Neural cell (in vitro differentiated cells): ENCODE measurements around the gene SEMA3F. TPM values are rescaled to one million over a fixed set of nuclear protein-coding genes. Genes with fewer than 3 reads are reported as not detected.

Experiments
- H2AFZ ChIP-seq: fragments of 200-600, 300-800 bp; sonication (generic), shearing (Covaris generic); 2 replicates; pipeline ENCODE4 v1.6.0; 2014; ENCODE audit warnings: low read depth, mild to moderate bottlenecking, antibody characterized with exemption, low read length, moderate library complexity
- H3F3A ChIP-seq: fragments of 200-600 bp; shearing (Covaris generic); 2 replicates; pipeline ENCODE4 v1.6.1; 2016; ENCODE audit warnings: mild to moderate bottlenecking, moderate library complexity, mixed read lengths, antibody characterized with exemption, low read length; ENCODE audit not compliant: insufficient read depth, poor library complexity, severe bottlenecking
- H3K27ac ChIP-seq: fragments of 200-600, 300-800 bp; sonication (generic), shearing (Covaris generic); 2 replicates; pipeline ENCODE4 v1.5.1; 2014; ENCODE audit warnings: mild to moderate bottlenecking, low read length, moderate library complexity
- H3K27me3 ChIP-seq: fragments of 300-800, 200-600 bp; sonication (generic), shearing (Covaris generic); 2 replicates; pipeline ENCODE4 v1.6.0; 2014; ENCODE audit warnings: mild to moderate bottlenecking, low read depth, low read length, moderate library complexity; ENCODE audit not compliant: insufficient read depth
- H3K36me3 ChIP-seq: fragments of 300-800, 200-600 bp; sonication (generic), shearing (Covaris generic); 2 replicates; pipeline ENCODE4 v1.5.1; 2014; ENCODE audit warnings: mild to moderate bottlenecking, antibody characterized with exemption, low read length, moderate library complexity; ENCODE audit not compliant: insufficient read depth
- H3K4me2 ChIP-seq: fragments of 300-800, 200-600 bp; sonication (generic), shearing (Covaris generic); 2 replicates; pipeline ENCODE4 v1.6.0; 2014; ENCODE audit warnings: mild to moderate bottlenecking, low read length
- H3K4me3 ChIP-seq: fragments of 300-800, 200-600 bp; sonication (generic), shearing (Covaris generic); 2 replicates; pipeline ENCODE4 v1.5.1; 2014; ENCODE audit warnings: mild to moderate bottlenecking, low read length, moderate library complexity
- H3K79me2 ChIP-seq: fragments of 200-600 bp; shearing (Covaris generic); replicated peaks from 2 replicates; pipeline ENCODE4 v1.6.0; 2014; ENCODE audit warnings: mild to moderate bottlenecking, low read length, moderate library complexity; ENCODE audit not compliant: insufficient read depth
- H3K9ac ChIP-seq: fragments of 300-800, 200-600 bp; sonication (generic), shearing (Covaris generic); 2 replicates; pipeline ENCODE4 v1.6.1; 2016; ENCODE audit warnings: mild to moderate bottlenecking, low read length, mixed read lengths
- H3K9me2 ChIP-seq: fragments of 200-600 bp; shearing (Covaris generic); 2 replicates; pipeline ENCODE4 v1.6.1; 2016; ENCODE audit warnings: mild to moderate bottlenecking, low read length, mixed read lengths; ENCODE audit not compliant: insufficient read depth
- H3K9me3 ChIP-seq: fragments of 200-600, 300-800 bp; sonication (generic), shearing (Covaris generic); 2 replicates; pipeline ENCODE4 v1.6.1; 2016; ENCODE audit warnings: mild to moderate bottlenecking, mixed run types, low read length, moderate library complexity, mixed read lengths
- H4K20me1 ChIP-seq: fragments of 200-600 bp; shearing (Covaris generic); 2 replicates; pipeline ENCODE4 v1.6.1; 2016; ENCODE audit warnings: mild to moderate bottlenecking, mixed run types; ENCODE audit not compliant: insufficient read depth
- CTCF ChIP-seq: fragments of 450-650 bp; IDR thresholded peaks from 2 replicates; pipeline ENCODE4 v1.5.1; 2014; ENCODE audit warnings: antibody characterized with exemption, mild to moderate bottlenecking, moderate library complexity; ENCODE audit not compliant: poor library complexity, severe bottlenecking
- EP300 ChIP-seq: fragments of 450-650 bp; conservative IDR thresholded peaks from 2 replicates; pipeline ENCODE4 v1.6.1; 2014; ENCODE audit warnings: antibody characterized with exemption, mild to moderate bottlenecking, moderate library complexity; ENCODE audit not compliant: poor library complexity, severe bottlenecking
- EZH2 ChIP-seq: fragments of 200-600, 300-800 bp; shearing (Covaris generic), sonication (generic); IDR thresholded peaks from 2 replicates; pipeline ENCODE4 v1.6.1; 2014; ENCODE audit warnings: antibody characterized with exemption, low read length, borderline replicate concordance, mild to moderate bottlenecking; ENCODE audit not compliant: insufficient read depth, poor library complexity, severe bottlenecking
- MXI1 ChIP-seq: fragments of 450-650 bp; conservative IDR thresholded peaks from 2 replicates; pipeline ENCODE4 v1.6.1; 2014; ENCODE audit warnings: antibody characterized with exemption, mild to moderate bottlenecking; ENCODE audit not compliant: poor library complexity, severe bottlenecking
- POLR2AphosphoS5 ChIP-seq: IDR thresholded peaks from 2 replicates; pipeline ENCODE4 v1.6.1; 2012
- RAD21 ChIP-seq: fragments of 450-650 bp; conservative IDR thresholded peaks from 2 replicates; pipeline ENCODE4 v1.6.1; 2014; ENCODE audit warnings: antibody characterized with exemption, mild to moderate bottlenecking, moderate library complexity
- REST ChIP-seq: IDR thresholded peaks from 2 replicates; pipeline ENCODE4 v1.6.1; 2012; ENCODE audit warnings: borderline replicate concordance
- SMC3 ChIP-seq: fragments of 450-650 bp; conservative IDR thresholded peaks from 2 replicates; pipeline ENCODE4 v1.6.1; 2014; ENCODE audit warnings: antibody characterized with exemption, mild to moderate bottlenecking, moderate library complexity; ENCODE audit not compliant: poor library complexity
- TAF1 ChIP-seq: IDR thresholded peaks from 2 replicates; pipeline ENCODE4 v1.6.1; 2012; ENCODE audit warnings: low read depth
- polyA minus RNA-seq: library from RNA; depleted of rRNA, polyadenylated mRNA; stranded (reverse); fragments of >200 nt; gene quantifications from 2 replicates; pipeline ENCODE4 v1.2.3, GENCODE V29; 2014
- polyA plus RNA-seq: library from polyadenylated mRNA; depleted of rRNA; stranded (reverse); fragments of >200 nt; gene quantifications from 2 replicates; pipeline ENCODE4 v1.2.3, GENCODE V29; 2014

SEMA3F gene
- polyA plus RNA-seq = 17.0 and 20.4 TPM in 2 replicates
- polyA minus RNA-seq = 23.3 and 28.0 TPM in 2 replicates

- Histone ChIP-seq H3K27me3 (no peaks in the 10 kb centered on the region), H2AFZ (no peak within 1 kb of the TSS), H3K4me2 (peak within 1 kb of the TSS; percentile 94), H3F3A (no peaks in the 10 kb centered on the region), H3K79me2 (peaks cover 15% of the 10 kb centered on the region), H3K27ac (peak within 1 kb of the TSS; percentile 24), H3K36me3 (no peaks in the 10 kb centered on the region), H3K9me3 (no peaks in the 10 kb centered on the region), H3K9me2 (no peaks in the 10 kb centered on the region), H3K9ac (peak within 1 kb of the TSS; percentile 89), H3K4me3 (peak within 1 kb of the TSS; percentile 84), H4K20me1 (no peaks in the 10 kb centered on the region)
- TF ChIP-seq EZH2 = no peak
- peak; percentile 56 for TF ChIP-seq CTCF
- no peak for TF ChIP-seq MXI1
- peak; percentile 17 for TF ChIP-seq RAD21
- peak; percentile 11 for TF ChIP-seq EP300
- TF ChIP-seq POLR2AphosphoS5 = peak; percentile 74
- no peak for TF ChIP-seq SMC3
- no peak for TF ChIP-seq TAF1
- TF ChIP-seq REST = no peak
Measured at GRCh38 chr3:50154840-50155490, at the start of gene SEMA3F. SEMA3F (plus strand) TSS chr3:50155324; CDS start chr3:50159623, 4,299 bp downstream.

- H3F3A ChIP-seq = no peaks in the 10 kb centered on the region
- no peak overlapping the region for H3K4me2 ChIP-seq
- TF ChIP-seq EZH2 (no peak), MXI1 (no peak), RAD21 (no peak)
- no peak overlapping the region for H3K9ac ChIP-seq
- peaks cover 14% of the 10 kb centered on the region for H3K36me3 ChIP-seq
- H2AFZ ChIP-seq = no peak overlapping the region
- no peaks in the 10 kb centered on the region for H3K79me2 ChIP-seq
- no peak overlapping the region for H3K27ac ChIP-seq
- H4K20me1 ChIP-seq = no peaks in the 10 kb centered on the region
- no peaks in the 10 kb centered on the region for H3K27me3 ChIP-seq
- no peaks in the 10 kb centered on the region for H3K9me2 ChIP-seq
- H3K4me3 ChIP-seq = no peak overlapping the region
- no peaks in the 10 kb centered on the region for H3K9me3 ChIP-seq
Measured at GRCh38 chr3:50111757-50112156, 43.4 kb upstream of the SEMA3F start.
